K562 (cell line): ENCODE measurements around the gene AIFM3. TPM values are rescaled to one million over a fixed set of nuclear protein-coding genes. Genes with fewer than 3 reads are reported as not detected.

Experiments
- BMI1 ChIP-seq: fragments of 150-350 bp; IDR thresholded peaks from 2 replicates; pipeline ENCODE4 v1.6.1; 2014; ENCODE audit warnings: low read length
- BRCA1 ChIP-seq, 2 experiments: fragments of 450-650 bp in 1 of 2; sonication (generic) in 1 of 2; formaldehyde crosslinking in 1 of 2; IDR thresholded peaks; 2 replicates each; pipeline versions ENCODE4 v1.5.0 to v1.6.1; 2017 to 2020; ENCODE audit warnings: mild to moderate bottlenecking in 1 of 2, missing genetic modification reagents in 1 of 2
- CBFB ChIP-seq: sonication (generic); formaldehyde crosslinking; IDR thresholded peaks from 2 replicates; pipeline ENCODE4 v1.4.0; 2020; ENCODE audit warnings: mild to moderate bottlenecking, missing genetic modification reagents
- CSDE1 ChIP-seq, 2 experiments: fragments of 450-650 bp; IDR thresholded peaks; 2 replicates each; pipeline ENCODE4 v1.6.1; 2016; ENCODE audit warnings: mild to moderate bottlenecking in 1 of 2
- DMBX1 ChIP-seq: fragments of 250-450 bp; sonication (Bioruptor Pico); IDR thresholded peaks from 2 replicates; pipeline ENCODE4 v1.8.0; 2022; ENCODE audit warnings: inconsistent platforms, mild to moderate bottlenecking, moderate library complexity, borderline replicate concordance
- IRF2 ChIP-seq: sonication (generic); formaldehyde crosslinking; IDR thresholded peaks from 2 replicates; pipeline ENCODE4 v1.8.1; 2022; ENCODE audit warnings: mild to moderate bottlenecking, missing genetic modification reagents
- LARP7 ChIP-seq: fragments of 450-650 bp; IDR thresholded peaks from 2 replicates; pipeline ENCODE4 v1.6.1; 2016
- NCOA1 ChIP-seq: fragments of 450-650 bp; IDR thresholded peaks from 2 replicates; pipeline ENCODE4 v1.6.1; 2016; ENCODE audit warnings: low read depth
- NEUROD1 ChIP-seq: fragments of 150-350 bp; IDR thresholded peaks from 2 replicates; pipeline ENCODE4 v1.6.1; 2014; ENCODE audit warnings: borderline replicate concordance, low read length, low read depth; ENCODE audit not compliant: partially characterized antibody
- RAD21 ChIP-seq, 2 experiments: fragments of 250-450 bp in 1 of 2; fragments of 450-650 bp in 1 of 2; sonication (Bioruptor Pico) in 1 of 2; formaldehyde crosslinking in 1 of 2; IDR thresholded peaks in 1 of 2; conservative IDR thresholded peaks in 1 of 2; 2 replicates each; pipeline versions ENCODE4 v1.4.0 to v1.8.0; 2020 to 2022; ENCODE audit warnings: mild to moderate bottlenecking in 2 of 2, moderate library complexity in 1 of 2
- RBM25 ChIP-seq: fragments of 200-400 bp; formaldehyde crosslinking; IDR thresholded peaks from 2 replicates; pipeline ENCODE4 v1.6.1; 2018; ENCODE audit warnings: low read length, low read depth, moderate library complexity; ENCODE audit not compliant: severe bottlenecking
- XRCC4 ChIP-seq: IDR thresholded peaks from one replicate; pipeline ENCODE4 v1.6.1; 2011; ENCODE audit not compliant: insufficient read depth, insufficient read length; ENCODE audit errors: extremely low read depth
- YBX1 ChIP-seq: fragments of 450-650 bp; IDR thresholded peaks from 2 replicates; pipeline ENCODE4 v1.7.1; 2016; ENCODE audit warnings: mild to moderate bottlenecking
- ZNF121 ChIP-seq: sonication (generic); formaldehyde crosslinking; conservative IDR thresholded peaks from 2 replicates; pipeline ENCODE4 v1.8.0; 2022; ENCODE audit warnings: missing genetic modification reagents
- polyA plus RNA-seq, 8 experiments: library from polyadenylated mRNA; depleted of rRNA in 4 of 8; stranded (reverse) in 5 of 8; unstranded in 3 of 8; fragments of >200 nt; fragmentation: Nextera tagmentation in 2 of 8; fragmentation: Illumina TruSeq in 1 of 8; extraction: Ambion mirVana in 2 of 8; extraction: Trizol in 1 of 8; gene quantifications; 2 replicates each; pipeline versions ENCODE4 v1.2.1 to v1.2.3, GENCODE V29; 2011 to 2014; ENCODE audit warnings: inconsistent platforms in 1 of 8, missing spikeins in 1 of 8
- total RNA-seq, 7 experiments: library from RNA; depleted of rRNA in 6 of 7; stranded (reverse); fragments of >200 nt in 6 of 7; fragmentation: Illumina TruSeq in 2 of 7; extraction: Trizol in 2 of 7; gene quantifications; 2 replicates each; pipeline versions ENCODE4 v1.2.1 to v1.2.3, GENCODE V29; 2011 to 2021; ENCODE audit warnings: low replicate concordance in 1 of 7
- TF ChIP-seq, protein P1 (sequence below): fragments of 250-450 bp; sonication (Bioruptor Pico); IDR thresholded peaks from 2 replicates; pipeline ENCODE4 v1.9.0; 2021; ENCODE audit warnings: mild to moderate bottlenecking, inconsistent platforms
- TF ChIP-seq, protein P2 (sequence below): fragments of 250-450 bp; sonication (Bioruptor Pico); IDR thresholded peaks from 2 replicates; pipeline ENCODE4 v1.4.0; 2020; ENCODE audit warnings: borderline replicate concordance

Gene AIFM3
- total and polyA plus RNA-seq, 9 of the 15 experiments (the other 6 are each of a cell fraction or from before 2014, with no cell fraction given): 0.03 to 0.20 (median 0.07) TPM; not detected in 1

DNA sequence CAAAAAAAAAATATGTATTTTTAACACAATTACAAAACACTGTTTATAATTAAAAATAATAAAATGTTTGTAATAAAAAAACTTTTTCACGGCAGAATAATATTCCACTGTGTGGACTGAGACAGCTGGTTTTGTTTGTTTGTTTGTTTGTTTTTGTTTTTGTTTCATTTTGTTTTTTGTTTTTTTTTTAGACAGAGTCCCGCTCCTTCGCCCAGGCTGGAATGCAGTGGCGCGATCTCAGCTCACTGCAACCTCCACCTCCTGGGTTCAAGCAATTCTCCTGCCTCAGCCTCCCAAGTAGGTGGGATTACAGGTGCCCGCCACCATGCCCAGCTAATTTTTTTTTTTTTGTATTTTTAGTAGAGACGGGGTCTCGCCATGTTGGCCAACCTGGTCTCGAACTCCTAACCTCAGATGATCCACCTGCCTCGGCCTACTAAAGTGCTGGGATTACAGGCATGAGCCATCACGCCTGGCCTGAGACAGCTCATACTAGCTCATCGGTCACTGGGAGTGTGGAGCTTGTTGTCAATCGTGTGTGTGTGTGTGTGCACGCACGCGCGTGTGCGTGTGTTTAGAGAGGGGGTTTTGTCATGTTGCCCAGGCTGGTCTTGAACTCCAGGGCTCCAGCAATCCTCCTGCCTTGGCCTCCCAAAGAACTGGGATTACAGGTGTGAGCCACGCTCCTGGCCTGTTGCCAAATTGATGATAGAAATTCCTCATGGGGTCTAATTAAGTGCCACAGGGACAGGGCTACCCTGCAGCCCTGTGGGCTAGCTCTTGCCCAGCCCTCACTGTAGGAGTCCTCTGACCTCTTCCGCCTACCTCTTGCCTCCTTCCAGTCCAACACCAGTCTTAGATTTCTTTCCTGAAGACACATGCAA lies 7.2 kb upstream of the AIFM3 start (continued):
- TF ChIP-seq, protein P1, sequence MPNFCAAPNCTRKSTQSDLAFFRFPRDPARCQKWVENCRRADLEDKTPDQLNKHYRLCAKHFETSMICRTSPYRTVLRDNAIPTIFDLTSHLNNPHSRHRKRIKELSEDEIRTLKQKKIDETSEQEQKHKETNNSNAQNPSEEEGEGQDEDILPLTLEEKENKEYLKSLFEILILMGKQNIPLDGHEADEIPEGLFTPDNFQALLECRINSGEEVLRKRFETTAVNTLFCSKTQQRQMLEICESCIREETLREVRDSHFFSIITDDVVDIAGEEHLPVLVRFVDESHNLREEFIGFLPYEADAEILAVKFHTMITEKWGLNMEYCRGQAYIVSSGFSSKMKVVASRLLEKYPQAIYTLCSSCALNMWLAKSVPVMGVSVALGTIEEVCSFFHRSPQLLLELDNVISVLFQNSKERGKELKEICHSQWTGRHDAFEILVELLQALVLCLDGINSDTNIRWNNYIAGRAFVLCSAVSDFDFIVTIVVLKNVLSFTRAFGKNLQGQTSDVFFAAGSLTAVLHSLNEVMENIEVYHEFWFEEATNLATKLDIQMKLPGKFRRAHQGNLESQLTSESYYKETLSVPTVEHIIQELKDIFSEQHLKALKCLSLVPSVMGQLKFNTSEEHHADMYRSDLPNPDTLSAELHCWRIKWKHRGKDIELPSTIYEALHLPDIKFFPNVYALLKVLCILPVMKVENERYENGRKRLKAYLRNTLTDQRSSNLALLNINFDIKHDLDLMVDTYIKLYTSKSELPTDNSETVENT (CRISPR knock-in tag): no peak; the same call in 1 of the 2 replicates
- TF ChIP-seq BMI1 (no peak), BRCA1 (IDR thresholded peaks at IDR 0.05) (no peak), BRCA1 (CRISPR knock-in tag; IDR thresholded peaks at IDR 0.05) (peak; percentile 63; the same call in 1 of the 2 replicates), CSDE1 (IDR thresholded peaks at IDR 0.05) (no peak), DMBX1 (0 out of 2 replicates have a peak, but pooled peaks have one; percentile 13), ZNF121 (CRISPR knock-in tag) (peak; percentile 92), RBM25 (peak; percentile 92), NCOA1 (peak; percentile 29; the same call in 1 of the 2 replicates), LARP7 (peak; percentile 55; the same call in 1 of the 2 replicates), IRF2 (0 out of 2 replicates have a peak, but pooled peaks have one; percentile 26), YBX1 (peak; percentile 51; the same call in 1 of the 2 replicates), XRCC4 (no peak), CBFB (CRISPR knock-in tag) (0 out of 2 replicates have a peak, but pooled peaks have one; percentile 44), RAD21 (CRISPR knock-in tag; conservative IDR thresholded peaks at IDR 0.05 in 1 of 2, IDR thresholded peaks at IDR 0.05 in 1 of 2) (peak in 1 of 2 experiments; percentile 16; a peak in 2 of 4 replicates), NEUROD1 (peak; percentile 15)
- TF ChIP-seq, protein P2, sequence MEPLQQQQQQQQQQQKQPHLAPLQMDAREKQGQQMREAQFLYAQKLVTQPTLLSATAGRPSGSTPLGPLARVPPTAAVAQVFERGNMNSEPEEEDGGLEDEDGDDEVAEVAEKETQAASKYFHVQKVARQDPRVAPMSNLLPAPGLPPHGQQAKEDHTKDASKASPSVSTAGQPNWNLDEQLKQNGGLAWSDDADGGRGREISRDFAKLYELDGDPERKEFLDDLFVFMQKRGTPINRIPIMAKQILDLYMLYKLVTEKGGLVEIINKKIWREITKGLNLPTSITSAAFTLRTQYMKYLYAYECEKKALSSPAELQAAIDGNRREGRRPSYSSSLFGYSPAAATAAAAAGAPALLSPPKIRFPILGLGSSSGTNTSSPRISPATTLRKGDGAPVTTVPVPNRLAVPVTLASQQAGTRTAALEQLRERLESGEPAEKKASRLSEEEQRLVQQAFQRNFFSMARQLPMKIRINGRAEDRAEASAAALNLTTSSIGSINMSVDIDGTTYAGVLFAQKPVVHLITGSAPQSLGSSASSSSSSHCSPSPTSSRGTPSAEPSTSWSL (CRISPR knock-in tag): no peak
